K562 (cell line): ENCODE data around the gene PRAMEF1. TPM values are rescaled to one million over a fixed set of nuclear protein-coding genes. Genes with fewer than 3 reads are reported as not detected.
"Not testable (repeated sequence)": the region's sequence is repeated elsewhere in the genome, so short reads cannot be mapped to it uniquely, and the experiment has no call there.

Source experiments
- ATAC-seq: fragments of 200-7000 bp; cut with Tn5 transposase; 3 replicates; pipeline ENCODE4 v1.9.1; 2020; ENCODE audit warnings: moderate library complexity
- BruUV-seq: library from RNA; stranded (reverse); fragments of 400-500 nt; replicated peaks from 2 replicates; lab custom pipeline; 2021; lab: Mats Ljungman, UMichigan
- CTCF ChIA-PET: fragments of 300-600 bp; formaldehyde crosslinking; extraction: SDS; loops from one replicate; lab custom pipeline; 2021; ENCODE audit warnings: low intra/inter-chr PET ratio; lab: Yijun Ruan, JAX
- POLR2A ChIA-PET: fragments of 300-600, 350-650 bp; sonication (Branson Sonifier 250); formaldehyde crosslinking; extraction: SDS; loops from one replicate; lab custom pipeline; 2021; ENCODE audit warnings: antibody characterized with exemption, inconsistent platforms; lab: Yijun Ruan, JAX
- DNase-seq, 4 experiments: peaks; one replicate each; pipeline versions ENCODE4 v3.0.0 to v3.0.0-alpha.2; 2011 to 2018; ENCODE audit warnings: low spot score in 3 of 4, mixed read lengths in 3 of 4; ENCODE audit errors: extremely low read depth in 1 of 4
- FAIRE-seq: peaks from 2 replicates; lab custom pipeline; 2011; peaks lifted over from hg19 to GRCh38; lab: Jason Lieb, UNC
- H2AFZ ChIP-seq: 2 replicates; pipeline ENCODE4 v1.6.0; 2011; ENCODE audit warnings: low read depth, low read length, control low read depth, inconsistent platforms
- H3K27ac ChIP-seq: fragments of 200-600 bp; 3 replicates; pipeline ENCODE4 v1.8.0; 2011; ENCODE audit warnings: low read depth, mild to moderate bottlenecking, control low read depth, inconsistent platforms, low read length, moderate library complexity, mixed read lengths; ENCODE audit errors: extremely low read depth
- H3K27me3 ChIP-seq, 2 experiments: fragments of 300-600 bp in 1 of 2; 2 replicates in 1 of 2; 3 replicates in 1 of 2; pipeline versions ENCODE4 v1.6.0 to v1.8.0; 2011; ENCODE audit warnings: inconsistent platforms in 2 of 2, low read length in 2 of 2, mild to moderate bottlenecking in 1 of 2, mixed read lengths in 1 of 2, moderate library complexity in 1 of 2; ENCODE audit not compliant: control insufficient read depth in 2 of 2, insufficient read depth in 2 of 2
- H3K36me3 ChIP-seq: fragments of 300-600 bp; 3 replicates; pipeline ENCODE4 v1.8.0; 2011; ENCODE audit warnings: mild to moderate bottlenecking, low read length, inconsistent platforms; ENCODE audit not compliant: control insufficient read depth, insufficient read depth
- H3K4me1 ChIP-seq, 2 experiments: fragments of 200-600 bp in 1 of 2; replicated peaks in 1 of 2; 2 replicates in 1 of 2; 3 replicates in 1 of 2; pipeline versions ENCODE4 v1.5.1 to v1.8.0; 2011; ENCODE audit warnings: inconsistent platforms in 2 of 2, low read length in 2 of 2, mild to moderate bottlenecking in 1 of 2, mixed read lengths in 1 of 2, moderate library complexity in 1 of 2; ENCODE audit not compliant: control insufficient read depth in 2 of 2, insufficient read depth in 2 of 2
- H3K4me2 ChIP-seq: 2 replicates; pipeline ENCODE4 v1.6.1; 2011; ENCODE audit warnings: low read length, control low read depth, inconsistent platforms, mixed read lengths; ENCODE audit not compliant: insufficient read depth
- H3K4me3 ChIP-seq: fragments of 200-600 bp; sonication (generic), shearing (Covaris generic); 2 replicates; pipeline ENCODE4 v1.5.1; 2016; ENCODE audit warnings: control low read depth, inconsistent platforms
- H3K79me2 ChIP-seq: fragments of 200-600 bp; 3 replicates; pipeline ENCODE4 v1.8.0; 2011; ENCODE audit warnings: low read length, inconsistent platforms; ENCODE audit not compliant: control insufficient read depth, insufficient read depth
- H3K9ac ChIP-seq, 2 experiments: 2 replicates each; pipeline versions ENCODE4 v1.6.0 to v1.6.1; 2011; ENCODE audit warnings: low read depth in 2 of 2, low read length in 2 of 2, control low read depth in 1 of 2, inconsistent platforms in 1 of 2, mild to moderate bottlenecking in 1 of 2, mixed read lengths in 1 of 2; ENCODE audit not compliant: insufficient read depth in 1 of 2
- H3K9me1 ChIP-seq: one replicate; pipeline ENCODE4 v1.6.0; 2011; ENCODE audit warnings: inconsistent platforms, mild to moderate bottlenecking, low read length, moderate library complexity; ENCODE audit not compliant: control insufficient read depth, insufficient read depth
- H3K9me3 ChIP-seq: replicated peaks from 2 replicates; pipeline ENCODE4 v1.5.1; 2011; ENCODE audit warnings: low read depth, low read length, inconsistent platforms; ENCODE audit not compliant: control insufficient read depth, insufficient read depth
- H4K20me1 ChIP-seq: replicated peaks from 2 replicates; pipeline ENCODE4 v1.6.1; 2011; ENCODE audit warnings: low read length, inconsistent platforms, mixed read lengths; ENCODE audit not compliant: control insufficient read depth, insufficient read depth
- CBX1 ChIP-seq: sonication (generic); IDR thresholded peaks from 2 replicates; pipeline ENCODE4 v1.6.1; 2016; ENCODE audit warnings: antibody characterized with exemption, low read depth, mild to moderate bottlenecking
- CBX3 ChIP-seq, 2 experiments: IDR thresholded peaks; 1 replicate in 1 of 2; 2 replicates in 1 of 2; pipeline ENCODE4 v1.6.1; 2012; ENCODE audit warnings: inconsistent platforms in 2 of 2, low read length in 2 of 2, borderline replicate concordance in 1 of 2, control low read depth in 1 of 2
- CBX5 ChIP-seq: IDR thresholded peaks from 2 replicates; pipeline ENCODE4 v1.6.1; 2014; ENCODE audit warnings: low read depth, borderline replicate concordance
- TRIM28 ChIP-seq: fragments of 450-650 bp; IDR thresholded peaks from 2 replicates; pipeline ENCODE4 v1.6.1; 2017
- WGBS: fragments of 100-300 bp; shearing (Covaris generic); methylation state at CpG from one replicate; pipeline ENCODE4 v1.1.6; 2016; ENCODE audit warnings: low coverage, mixed read lengths; ENCODE audit not compliant: insufficient coverage; ENCODE audit errors: missing lambda C conversion rate; 5-methylcytosine and 5-hydroxymethylcytosine counted together
- in situ Hi-C: fragments of 300-500 bp; cut with MboI; formaldehyde crosslinking; loops from 4 replicates; pipeline ENCODE4 v1.15.0; 2018; ENCODE audit warnings: inconsistent platforms, mixed read lengths
- intact Hi-C: fragments of 100-400 bp; cut with micrococcal nuclease; formaldehyde crosslinking; loops from 2 replicates; pipeline ENCODE4 v1.14.2; 2022
- polyA plus RNA-seq, 8 experiments: library from polyadenylated mRNA; depleted of rRNA in 4 of 8; stranded (reverse) in 5 of 8; unstranded in 3 of 8; fragments of >200 nt; fragmentation: Nextera tagmentation in 2 of 8; fragmentation: Illumina TruSeq in 1 of 8; extraction: Ambion mirVana in 2 of 8; extraction: Trizol in 1 of 8; gene quantifications; 2 replicates each; pipeline versions ENCODE4 v1.2.1 to v1.2.3, GENCODE V29; 2011 to 2014; ENCODE audit warnings: inconsistent platforms in 1 of 8, missing spikeins in 1 of 8
- total RNA-seq, 7 experiments: library from RNA; depleted of rRNA in 6 of 7; stranded (reverse); fragments of >200 nt in 6 of 7; fragmentation: Illumina TruSeq in 2 of 7; extraction: Trizol in 2 of 7; gene quantifications; 2 replicates each; pipeline versions ENCODE4 v1.2.1 to v1.2.3, GENCODE V29; 2011 to 2021; ENCODE audit warnings: low replicate concordance in 1 of 7
- TF ChIP-seq, protein P1 (sequence below): fragments of 450-650 bp; IDR thresholded peaks from 2 replicates; pipeline ENCODE4 v1.6.1; 2018; ENCODE audit warnings: mild to moderate bottlenecking, low read depth; ENCODE audit not compliant: partially characterized antibody

The PRAMEF1 gene
- total and polyA plus RNA-seq, 9 of the 15 experiments (the other 6 are each of a cell fraction or from before 2014, with no cell fraction given), result not detected

- H3K4me2 ChIP-seq, H3K27me3 ChIP-seq, POLR2A ChIA-PET, H3K9me3 ChIP-seq, H3K9ac ChIP-seq, FAIRE-seq, BruUV-seq, H3K36me3 ChIP-seq, ATAC-seq, CTCF ChIA-PET, intact Hi-C loops, H3K4me1 ChIP-seq, H2AFZ ChIP-seq, H3K9me1 ChIP-seq, H3K79me2 ChIP-seq, in situ Hi-C loops, H3K27ac ChIP-seq, H4K20me1 ChIP-seq, H3K4me3 ChIP-seq: not testable (repeated sequence)
- 13% methylated on average over 7 of the region's 8 CpGs for WGBS
- TF ChIP-seq CBX3 (IDR thresholded peaks at IDR 0.05; ENCODE audit: borderline replicate concordance in 1 of 2, low read length in 2 of 2), result peak in 1 of 2 experiments; percentile 35; a peak in 1 of 3 replicates
- peak; percentile 47; the same call in 1 of the 2 replicates for TF ChIP-seq TRIM28
- TF ChIP-seq, protein P1, sequence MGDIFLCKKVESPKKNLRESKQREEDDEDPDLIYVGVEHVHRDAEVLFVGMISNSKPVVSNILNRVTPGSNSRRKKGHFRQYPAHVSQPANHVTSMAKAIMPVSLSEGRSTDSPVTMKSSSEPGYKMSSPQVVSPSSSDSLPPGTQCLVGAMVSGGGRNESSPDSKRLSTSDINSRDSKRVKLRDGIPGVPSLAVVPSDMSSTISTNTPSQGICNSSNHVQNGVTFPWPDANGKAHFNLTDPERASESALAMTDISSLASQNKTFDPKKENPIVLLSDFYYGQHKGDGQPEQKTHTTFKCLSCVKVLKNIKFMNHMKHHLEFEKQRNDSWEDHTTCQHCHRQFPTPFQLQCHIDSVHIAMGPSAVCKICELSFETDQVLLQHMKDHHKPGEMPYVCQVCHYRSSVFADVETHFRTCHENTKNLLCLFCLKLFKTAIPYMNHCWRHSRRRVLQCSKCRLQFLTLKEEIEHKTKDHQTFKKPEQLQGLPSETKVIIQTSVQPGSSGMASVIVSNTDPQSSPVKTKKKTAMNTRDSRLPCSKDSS, result peak; percentile 43
- peak; percentile 41; the same call in 1 of the 2 replicates for TF ChIP-seq CBX5
- TF ChIP-seq CBX1, result peak; percentile 57; the same call in 1 of the 2 replicates
- peak in 1 of 4 experiments; percentile 28 for DNase-seq
These were observed 6.5 kb upstream of the PRAMEF1 start for GRCh38 chr1:12784729-12785128.
